ENCODE measurements around the gene DISP2.

DNA sequence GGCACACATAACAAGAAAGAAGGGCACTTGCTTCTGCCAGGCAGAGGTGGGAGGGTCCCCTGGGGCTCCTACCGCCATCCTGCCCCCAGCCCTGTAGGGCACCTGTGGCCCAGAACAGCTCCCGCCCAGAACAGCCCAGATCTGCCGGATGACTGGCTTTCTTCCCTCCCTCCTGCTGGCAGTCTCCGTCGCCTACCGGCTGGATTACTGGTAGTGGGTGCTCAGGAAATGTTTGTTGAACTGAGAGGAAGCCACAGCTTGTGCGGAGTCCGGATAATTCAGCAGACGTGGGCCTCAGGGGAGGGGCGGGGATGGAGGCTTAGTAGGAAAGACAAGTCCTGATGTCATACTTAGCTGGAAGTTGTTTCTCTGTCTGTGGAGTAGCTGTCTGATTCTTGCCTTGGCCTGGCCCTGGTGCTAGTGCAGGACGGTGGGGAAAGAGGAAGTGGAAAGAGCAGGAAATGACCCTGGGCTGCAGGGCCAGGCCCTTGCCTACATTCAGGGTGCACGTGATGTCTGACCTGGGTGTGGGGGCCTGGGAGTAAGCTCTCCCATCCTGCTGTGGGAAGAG is 24.0 kb upstream of the DISP2 start:
- no peak for TF ChIP-seq POLR2A (IDR thresholded peaks at IDR 0.05)
- TF ChIP-seq, protein P1, sequence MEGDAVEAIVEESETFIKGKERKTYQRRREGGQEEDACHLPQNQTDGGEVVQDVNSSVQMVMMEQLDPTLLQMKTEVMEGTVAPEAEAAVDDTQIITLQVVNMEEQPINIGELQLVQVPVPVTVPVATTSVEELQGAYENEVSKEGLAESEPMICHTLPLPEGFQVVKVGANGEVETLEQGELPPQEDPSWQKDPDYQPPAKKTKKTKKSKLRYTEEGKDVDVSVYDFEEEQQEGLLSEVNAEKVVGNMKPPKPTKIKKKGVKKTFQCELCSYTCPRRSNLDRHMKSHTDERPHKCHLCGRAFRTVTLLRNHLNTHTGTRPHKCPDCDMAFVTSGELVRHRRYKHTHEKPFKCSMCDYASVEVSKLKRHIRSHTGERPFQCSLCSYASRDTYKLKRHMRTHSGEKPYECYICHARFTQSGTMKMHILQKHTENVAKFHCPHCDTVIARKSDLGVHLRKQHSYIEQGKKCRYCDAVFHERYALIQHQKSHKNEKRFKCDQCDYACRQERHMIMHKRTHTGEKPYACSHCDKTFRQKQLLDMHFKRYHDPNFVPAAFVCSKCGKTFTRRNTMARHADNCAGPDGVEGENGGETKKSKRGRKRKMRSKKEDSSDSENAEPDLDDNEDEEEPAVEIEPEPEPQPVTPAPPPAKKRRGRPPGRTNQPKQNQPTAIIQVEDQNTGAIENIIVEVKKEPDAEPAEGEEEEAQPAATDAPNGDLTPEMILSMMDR (IDR thresholded peaks at IDR 0.05) = no peak

All from uterus (tissue), 2 donors.